ENCODE data around the gene CYB561. TPM values are rescaled to one million over a fixed set of nuclear protein-coding genes. Genes with fewer than 3 reads are reported as not detected.

Gene CYB561
- total and polyA plus RNA-seq, 9 of the 15 experiments (the other 6 are each of a cell fraction or from before 2014, with no cell fraction given): 4.0 to 30.8 (median 17.4) TPM

GRCh38 chr17:63419949-63420867, 25.9 kb downstream of the CYB561 start (continued):
- peak; percentile 82; the same call in 1 of the 2 replicates for TF ChIP-seq ZNF592 (IDR thresholded peaks at IDR 0.05)
- no peak for TF ChIP-seq ZNF609 (CRISPR knock-in tag; IDR thresholded peaks at IDR 0.05; ENCODE audit: borderline replicate concordance)
- no peak for TF ChIP-seq MBD2 (IDR thresholded peaks at IDR 0.05; ENCODE audit: borderline replicate concordance, low read depth)
- TF ChIP-seq NFRKB (IDR thresholded peaks at IDR 0.05; ENCODE audit: low read depth): no peak
- no peak for TF ChIP-seq PURB (CRISPR knock-in tag; IDR thresholded peaks at IDR 0.05; ENCODE audit: low read depth)
- TF ChIP-seq PYGO2 (tag; IDR thresholded peaks at IDR 0.05): no peak
- TF ChIP-seq MYBL2 (IDR thresholded peaks at IDR 0.05; ENCODE audit: low read depth): no peak
- TF ChIP-seq MYBL2 (CRISPR knock-in tag; IDR thresholded peaks at IDR 0.05; ENCODE audit: borderline replicate concordance): no peak
- no peak for TF ChIP-seq PCBP1 (IDR thresholded peaks at IDR 0.05; ENCODE audit: low read depth, low read length, poor library complexity, severe bottlenecking)
- TF ChIP-seq ATF6 (CRISPR knock-in tag; IDR thresholded peaks at IDR 0.05): no peak
- TF ChIP-seq CHD1 (IDR thresholded peaks at IDR 0.05; ENCODE audit: low read length): no peak
- no peak; the same call in 1 of the 2 replicates for TF ChIP-seq ZNF589 (CRISPR knock-in tag; IDR thresholded peaks at IDR 0.05; ENCODE audit: low read depth)
- no peak for TF ChIP-seq SP1 (CRISPR knock-in tag; IDR thresholded peaks at IDR 0.05)
- TF ChIP-seq KDM1A (IDR thresholded peaks at IDR 0.05): peak; percentile 65 to 75; a peak in 3 of 4 replicates
- no peak for TF ChIP-seq NCOA4 (IDR thresholded peaks at IDR 0.05; ENCODE audit: partially characterized antibody)
- no peak for TF ChIP-seq OTX1 (CRISPR knock-in tag; IDR thresholded peaks at IDR 0.05)
- no peak for TF ChIP-seq YBX1 (IDR thresholded peaks at IDR 0.05)
